Endothelial cell (in vitro differentiated cells): ENCODE measurements around the gene OGT. TPM values are rescaled to one million over a fixed set of nuclear protein-coding genes. Genes with fewer than 3 reads are reported as not detected.

Source experiments
- DNase-seq: peaks from one replicate; pipeline ENCODE4 v3.0.0; 2021; ENCODE audit warnings: low spot score
- H3K27ac Mint-ChIP-seq: one replicate; pipeline ENCODE4 v1.8.0; 2021; ENCODE audit warnings: mixed read lengths, inconsistent platforms; ENCODE audit not compliant: unreplicated experiment
- H3K27me3 Mint-ChIP-seq: one replicate; pipeline ENCODE4 v1.8.0; 2021; ENCODE audit warnings: mild to moderate bottlenecking, moderate library complexity, mixed read lengths, inconsistent platforms; ENCODE audit not compliant: unreplicated experiment
- H3K36me3 Mint-ChIP-seq: one replicate; pipeline ENCODE4 v1.8.0; 2021; ENCODE audit warnings: mild to moderate bottlenecking, low read depth, mixed read lengths, inconsistent platforms; ENCODE audit not compliant: unreplicated experiment
- H3K4me1 Mint-ChIP-seq: one replicate; pipeline ENCODE4 v1.8.0; 2021; ENCODE audit warnings: mild to moderate bottlenecking, mixed read lengths, inconsistent platforms; ENCODE audit not compliant: unreplicated experiment
- H3K4me3 Mint-ChIP-seq: one replicate; pipeline ENCODE4 v1.8.0; 2021; ENCODE audit warnings: mild to moderate bottlenecking, mixed read lengths, inconsistent platforms; ENCODE audit not compliant: unreplicated experiment
- H3K9me3 Mint-ChIP-seq: one replicate; pipeline ENCODE4 v1.8.0; 2021; ENCODE audit warnings: mixed read lengths, inconsistent platforms; ENCODE audit not compliant: unreplicated experiment
- CTCF ChIP-seq: fragments of 200-600 bp; sonication (generic); IDR thresholded peaks from one replicate; pipeline ENCODE4 v1.5.0; 2021; ENCODE audit warnings: antibody characterized with exemption; ENCODE audit not compliant: unreplicated experiment
- total RNA-seq: library from RNA; stranded (reverse); fragmentation: NEBNext Ultra II Directional; extraction: Animal tissue kit (Norgen Biotek cat#: 25700); gene quantifications from one replicate; pipeline ENCODE4 v1.2.1, GENCODE V29; 2021; ENCODE audit not compliant: unreplicated experiment

Gene OGT
- total RNA-seq, 1 donor from 2014 or later, result 139 TPM

- Mint-ChIP-seq H3K36me3 (peaks cover 49% of the 10 kb centered on the region), H3K4me3 (no peak overlapping the region), H3K27ac (no peak overlapping the region), H3K27me3 (no peaks in the 10 kb centered on the region), H3K9me3 (no peaks in the 10 kb centered on the region), H3K4me1 (peaks cover 11% of the 10 kb centered on the region)
- no peak for TF ChIP-seq CTCF
- DNase-seq, result no peak
Measured at GRCh38 chrX:71599965-71600364, 67.1 kb downstream of the OGT start.

- no peak for DNase-seq
- Mint-ChIP-seq H3K4me1 (peaks cover 28% of the 10 kb centered on the region), H3K36me3 (peaks cover 49% of the 10 kb centered on the region), H3K4me3 (peak overlapping the region; percentile 87), H3K27me3 (no peaks in the 10 kb centered on the region), H3K9me3 (no peaks in the 10 kb centered on the region), H3K27ac (peak overlapping the region; percentile 67)
- TF ChIP-seq CTCF, result no peak
Measured at GRCh38 chrX:71603618-71604017, 70.7 kb downstream of the OGT start.

GRCh38 chrX:71604141-71604540 is 71.2 kb downstream of the OGT start:
- H3K27me3 Mint-ChIP-seq, result no peaks in the 10 kb centered on the region
- no peak for TF ChIP-seq CTCF
- DNase-seq, result no peak
- no peaks in the 10 kb centered on the region for H3K9me3 Mint-ChIP-seq
- peaks cover 32% of the 10 kb centered on the region for H3K4me1 Mint-ChIP-seq
- no peak overlapping the region for H3K27ac Mint-ChIP-seq
- peaks cover 52% of the 10 kb centered on the region for H3K36me3 Mint-ChIP-seq
- no peak overlapping the region for H3K4me3 Mint-ChIP-seq

GRCh38 chrX:71604796-71605568 is 72.1 kb downstream of the OGT start:
- no peak for DNase-seq
- no peak overlapping the region for H3K27ac Mint-ChIP-seq
- H3K4me1 Mint-ChIP-seq, result peaks cover 34% of the 10 kb centered on the region
- H3K27me3 Mint-ChIP-seq, result no peaks in the 10 kb centered on the region
- H3K36me3 Mint-ChIP-seq, result peaks cover 59% of the 10 kb centered on the region
- no peak overlapping the region for H3K4me3 Mint-ChIP-seq
- no peak for TF ChIP-seq CTCF
- H3K9me3 Mint-ChIP-seq, result no peaks in the 10 kb centered on the region

GRCh38 chrX:71606536-71607216 is 73.8 kb downstream of the OGT start:
- Mint-ChIP-seq H3K4me1 (peaks cover 34% of the 10 kb centered on the region), H3K36me3 (peaks cover 66% of the 10 kb centered on the region), H3K27ac (peak overlapping the region; percentile 91), H3K4me3 (no peak overlapping the region), H3K27me3 (no peaks in the 10 kb centered on the region), H3K9me3 (no peaks in the 10 kb centered on the region)
- no peak for DNase-seq
- no peak for TF ChIP-seq CTCF
